Limb (tissue), 2 donors: ENCODE data around the gene BCL7A.

Source experiments
- DNase-seq, 2 donors: peaks; one replicate each; pipeline ENCODE4 v3.0.0-alpha.2; 2016; ENCODE audit errors: extremely low spot score in 2 of 2

The BCL7A gene

GRCh38 chr12:122076743-122077495 lies 55.2 kb downstream of the BCL7A start:
- no peak for DNase-seq

- DNase-seq, result peak; percentile 90 to 95
Observed at GRCh38 chr12:122078141-122079032, 56.7 kb downstream of the BCL7A start, which contains the start of gene MLXIP. Gene MLXIP (plus strand): TSS chr12:122078756. CDS start chr12:122078854, 98 bp downstream.

DNA sequence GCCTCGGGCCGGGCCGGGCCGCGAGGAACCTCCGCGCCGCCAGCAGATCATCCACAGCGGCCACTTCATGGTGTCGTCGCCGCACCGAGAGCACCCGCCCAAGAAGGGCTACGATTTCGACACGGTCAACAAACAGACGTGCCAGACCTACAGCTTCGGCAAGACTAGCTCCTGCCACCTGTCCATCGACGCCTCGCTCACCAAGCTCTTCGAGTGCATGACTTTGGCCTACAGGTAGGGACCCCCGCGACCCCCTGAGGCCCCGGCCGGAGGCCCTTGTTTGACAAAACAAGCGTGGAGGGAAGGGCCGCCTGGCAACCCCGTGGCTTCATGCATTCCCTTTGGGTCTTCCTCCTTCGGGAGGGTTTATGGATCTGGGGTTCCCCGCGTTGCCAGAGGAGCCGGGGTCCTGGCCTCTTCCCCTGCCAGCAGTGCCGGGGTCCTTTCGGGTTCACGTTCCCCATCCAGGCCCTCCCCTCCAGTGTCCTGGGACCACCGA lies 57.4 kb downstream of the BCL7A start:
- DNase-seq, result peak in 1 of 2 donors; percentile 51

GRCh38 chr12:122079532-122080081 lies 57.9 kb downstream of the BCL7A start:
- no peak for DNase-seq

DNA sequence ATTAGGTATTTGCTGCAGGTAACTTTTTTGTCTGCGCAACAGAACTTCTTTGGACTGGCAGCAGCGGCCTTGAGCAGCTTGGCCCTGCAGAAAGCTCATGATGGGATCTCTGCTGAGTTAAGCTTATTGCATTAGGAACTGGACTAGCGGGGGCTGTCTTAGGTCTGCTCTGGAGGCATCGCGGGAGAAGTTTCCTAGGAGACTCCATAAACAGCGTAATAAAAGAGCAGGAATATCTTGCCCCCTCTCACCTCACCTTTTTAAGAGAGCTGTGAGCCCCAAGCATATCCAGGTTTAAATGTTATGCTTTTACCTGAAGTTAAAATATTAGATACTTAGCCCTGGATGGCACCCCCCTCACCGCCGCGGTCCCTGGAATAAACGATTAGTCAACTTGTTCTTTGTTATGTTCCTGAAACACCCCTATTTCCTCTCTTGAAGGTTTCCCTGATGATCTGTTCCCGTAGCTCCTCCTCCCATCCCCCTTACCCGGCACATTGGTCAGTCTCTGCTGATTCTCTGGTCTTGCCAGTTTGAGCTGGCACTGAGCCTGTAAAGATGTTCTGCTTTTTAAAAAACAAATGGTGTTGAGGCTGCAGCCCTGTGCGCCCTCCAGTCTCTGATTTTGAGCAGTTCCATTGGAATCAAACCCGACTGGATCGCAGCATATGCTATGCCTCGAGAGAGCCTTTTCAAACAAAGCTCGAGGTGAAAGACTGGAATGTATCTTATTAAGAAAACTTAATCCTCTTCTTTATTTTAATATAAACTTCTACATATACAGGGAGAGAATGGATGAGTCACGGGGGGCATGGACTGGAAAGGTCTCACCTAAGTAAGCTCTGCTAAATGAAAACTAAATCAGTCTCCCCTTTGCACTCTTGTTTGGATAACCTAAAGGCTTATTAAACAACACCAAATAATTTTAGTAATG lies 58.7 kb downstream of the BCL7A start:
- no peak for DNase-seq

DNA sequence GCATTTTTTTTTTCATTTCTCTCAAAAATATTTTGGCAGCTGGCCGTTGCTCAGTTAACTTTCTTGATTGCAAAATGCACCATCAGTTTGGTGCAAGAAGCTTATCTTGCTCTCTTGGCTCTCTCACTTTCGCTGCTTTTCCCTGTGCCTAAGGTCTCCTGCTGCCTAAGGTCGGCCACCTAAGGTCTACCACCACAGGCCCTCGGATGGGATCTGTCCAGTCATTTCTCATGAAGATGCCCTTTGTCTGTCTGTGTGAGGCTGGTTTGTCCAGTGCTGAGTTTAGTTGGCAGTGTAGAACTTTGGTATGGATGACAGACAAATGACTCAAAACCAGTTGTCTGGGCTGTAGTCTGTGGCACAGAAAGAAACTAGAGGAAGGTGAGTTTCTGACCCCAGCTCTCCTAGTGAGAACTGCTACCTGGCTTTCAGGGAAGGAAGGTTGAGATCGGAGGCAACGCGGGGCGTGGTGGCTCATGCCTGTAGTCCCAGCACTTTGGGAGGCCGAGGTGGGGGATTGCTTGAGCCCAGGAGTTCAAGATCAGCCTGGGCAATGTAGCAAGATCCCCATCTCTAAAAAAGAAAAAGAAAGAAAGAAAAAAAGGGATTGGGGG lies 59.5 kb downstream of the BCL7A start:
- DNase-seq, result no peak

DNA sequence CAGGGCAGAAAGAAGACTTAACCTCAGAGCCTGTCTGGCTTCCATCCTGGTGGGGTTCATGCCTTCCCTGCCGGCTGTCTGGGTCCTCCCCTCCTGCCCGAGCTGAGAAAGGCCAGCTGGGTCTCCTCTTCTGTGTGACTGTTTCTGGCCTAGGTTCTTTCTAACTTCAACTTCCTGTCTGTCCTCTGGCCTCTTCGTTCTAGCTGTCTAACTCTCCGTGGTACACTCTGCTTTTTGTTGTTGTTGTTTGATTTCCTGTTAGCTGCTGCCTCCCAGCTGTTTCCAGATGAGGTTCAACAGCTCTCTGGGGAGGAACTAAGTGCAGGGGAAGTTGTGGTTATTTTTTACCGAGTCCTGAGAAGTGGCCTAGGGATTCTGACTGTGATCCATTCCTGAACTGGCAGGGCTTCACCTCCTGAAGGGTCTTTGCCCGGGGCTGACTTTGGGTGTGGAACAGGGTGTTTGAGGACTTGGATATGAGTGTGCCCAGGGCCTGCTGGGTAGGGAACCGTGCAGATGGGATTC lies 60.1 kb downstream of the BCL7A start:
- peak in 1 of 2 donors; percentile 51 for DNase-seq

DNA sequence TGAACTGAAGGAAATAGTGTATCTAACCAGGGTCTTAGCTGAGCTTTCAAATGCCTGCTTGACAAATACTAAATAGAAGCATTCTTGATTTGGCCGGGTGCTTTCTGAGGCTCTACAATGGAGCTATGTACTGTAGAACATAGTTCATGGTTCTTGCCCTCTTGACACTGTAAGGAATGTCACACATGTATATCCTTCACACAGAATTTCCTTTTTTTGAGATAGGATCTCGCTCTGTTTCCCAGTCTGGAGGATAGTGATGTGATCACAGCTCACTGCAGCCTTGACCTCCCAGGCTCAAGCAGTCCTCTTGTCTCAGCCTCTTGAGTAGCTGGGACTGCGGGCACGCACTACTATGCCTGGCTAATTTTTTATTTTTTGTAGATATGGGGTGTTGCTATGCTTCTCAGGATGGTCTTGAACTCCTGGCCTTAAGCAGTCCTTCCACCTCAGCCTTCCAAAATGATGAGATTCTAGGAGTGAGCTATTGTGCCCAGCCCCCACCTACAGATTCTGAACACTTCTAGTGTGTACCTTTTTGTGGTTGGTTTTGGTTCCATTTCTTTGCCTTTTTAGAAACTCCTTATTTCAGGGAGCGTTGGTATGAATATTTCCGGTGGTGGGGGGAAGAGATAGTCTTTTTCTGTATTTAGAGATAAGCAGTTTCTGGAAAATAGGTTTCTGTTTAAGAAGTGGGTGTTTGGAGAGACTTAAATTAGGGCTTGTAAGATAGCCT lies 61.1 kb downstream of the BCL7A start:
- no peak for DNase-seq

DNA sequence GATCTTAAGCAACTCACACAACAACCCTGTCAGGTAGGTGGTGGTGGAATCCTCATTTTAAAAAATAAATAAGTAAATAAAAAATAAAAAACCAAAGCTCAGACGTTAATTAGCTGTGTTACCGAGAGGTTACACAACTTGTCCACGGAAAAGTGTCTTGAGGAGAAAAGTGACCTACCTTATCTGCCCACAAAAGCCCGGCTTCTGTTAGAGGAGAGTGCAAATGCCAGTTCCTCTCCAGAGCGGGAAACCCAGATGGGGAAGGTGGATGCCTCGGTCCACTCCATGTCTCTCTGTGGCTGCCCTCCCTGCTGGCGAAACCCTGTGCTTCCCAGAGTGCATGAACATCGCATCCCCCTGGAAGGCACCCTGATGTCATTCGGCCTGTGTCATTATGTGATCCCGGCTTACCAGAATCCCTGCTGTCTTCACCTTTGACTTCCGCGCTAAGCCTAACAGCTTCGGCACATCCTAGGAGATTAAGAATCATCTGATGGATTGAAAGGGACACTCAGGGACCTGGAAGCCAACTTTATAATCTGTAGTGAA lies 63.2 kb downstream of the BCL7A start:
- no peak for DNase-seq

DNA sequence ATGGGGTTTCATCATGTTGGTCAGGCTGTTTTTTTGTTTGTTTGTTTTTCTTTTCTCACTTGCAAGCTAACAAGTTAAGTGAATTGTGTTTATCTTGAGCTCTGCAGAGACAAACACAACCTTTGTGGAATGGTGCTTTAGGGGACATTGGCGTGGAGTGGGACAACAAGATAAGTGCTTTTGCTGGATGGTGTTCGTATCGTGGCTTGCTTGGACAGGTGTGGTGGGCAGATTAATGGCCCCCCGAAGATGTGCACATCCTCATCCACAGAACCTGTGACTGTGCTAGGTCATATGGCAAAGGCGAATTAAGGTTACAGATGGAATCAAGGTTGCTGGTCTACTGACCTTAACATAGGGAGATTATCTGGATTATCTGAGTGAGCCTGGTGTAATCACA lies 63.9 kb downstream of the BCL7A start:
- DNase-seq, result no peak

- DNase-seq, result no peak
Observed at GRCh38 chr12:122086116-122086515, 64.4 kb downstream of the BCL7A start.

- no peak for DNase-seq
Observed at GRCh38 chr12:122086641-122087285, 65.1 kb downstream of the BCL7A start.

- no peak for DNase-seq
Observed at GRCh38 chr12:122087431-122088178, 65.9 kb downstream of the BCL7A start.

GRCh38 chr12:122088179-122088810 lies 66.6 kb downstream of the BCL7A start:
- DNase-seq, result no peak

DNA sequence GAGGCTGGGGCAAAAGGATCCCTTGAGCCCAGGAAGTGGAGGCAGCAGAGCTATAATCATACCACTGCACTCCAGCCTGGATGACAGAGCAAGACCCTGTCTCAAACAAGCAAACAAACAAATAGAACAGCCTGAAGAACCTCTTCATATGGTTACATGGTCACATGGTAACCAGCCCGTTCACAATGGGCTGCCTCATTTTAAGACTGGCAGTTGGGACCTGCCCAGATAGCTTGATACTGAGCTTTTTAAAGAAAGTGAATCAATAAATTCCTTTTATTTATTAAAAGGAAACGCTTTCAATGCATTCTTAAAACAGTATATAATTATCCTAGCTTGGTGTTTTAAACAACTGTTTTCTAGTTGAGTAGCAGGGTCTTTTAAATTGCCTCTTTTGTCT lies 67.4 kb downstream of the BCL7A start:
- DNase-seq, result no peak

DNA sequence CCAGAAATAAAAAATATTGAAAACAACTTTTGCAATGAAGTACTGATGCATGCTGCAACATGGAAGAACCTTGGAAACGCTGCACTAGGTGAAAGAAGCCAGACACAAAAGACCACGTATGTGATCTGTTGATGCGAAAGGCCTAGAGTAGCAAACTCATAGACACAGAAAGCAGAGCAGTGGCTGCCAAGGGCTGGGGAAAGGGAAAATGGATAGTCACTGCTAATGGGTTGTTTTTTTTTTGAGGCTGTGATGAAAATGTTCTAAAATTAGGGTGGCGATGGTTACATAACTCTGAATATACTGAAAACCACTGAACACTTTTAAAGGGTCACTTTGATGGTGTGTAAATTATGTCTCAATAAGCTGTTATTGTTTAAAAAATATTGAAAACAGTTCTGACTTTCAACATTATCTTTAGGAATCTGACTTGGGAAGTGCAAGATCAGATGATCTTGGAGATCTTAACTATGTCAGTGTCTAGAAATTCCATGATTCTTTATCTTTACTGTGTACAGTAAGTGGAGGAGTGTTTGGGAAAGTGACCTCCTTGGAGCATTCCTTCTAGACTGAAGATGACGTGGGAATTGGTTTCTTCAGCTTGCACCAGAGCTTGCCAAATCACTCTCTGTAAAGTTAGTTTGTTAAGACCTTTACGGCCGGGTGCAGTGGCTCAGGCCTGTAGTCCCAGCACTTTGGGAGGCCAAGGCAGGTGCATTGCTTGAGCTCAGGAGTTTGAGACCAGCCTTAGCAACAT lies 69.3 kb downstream of the BCL7A start:
- DNase-seq, result no peak
